ENCODE measurements around the gene ATP9B.

DNA sequence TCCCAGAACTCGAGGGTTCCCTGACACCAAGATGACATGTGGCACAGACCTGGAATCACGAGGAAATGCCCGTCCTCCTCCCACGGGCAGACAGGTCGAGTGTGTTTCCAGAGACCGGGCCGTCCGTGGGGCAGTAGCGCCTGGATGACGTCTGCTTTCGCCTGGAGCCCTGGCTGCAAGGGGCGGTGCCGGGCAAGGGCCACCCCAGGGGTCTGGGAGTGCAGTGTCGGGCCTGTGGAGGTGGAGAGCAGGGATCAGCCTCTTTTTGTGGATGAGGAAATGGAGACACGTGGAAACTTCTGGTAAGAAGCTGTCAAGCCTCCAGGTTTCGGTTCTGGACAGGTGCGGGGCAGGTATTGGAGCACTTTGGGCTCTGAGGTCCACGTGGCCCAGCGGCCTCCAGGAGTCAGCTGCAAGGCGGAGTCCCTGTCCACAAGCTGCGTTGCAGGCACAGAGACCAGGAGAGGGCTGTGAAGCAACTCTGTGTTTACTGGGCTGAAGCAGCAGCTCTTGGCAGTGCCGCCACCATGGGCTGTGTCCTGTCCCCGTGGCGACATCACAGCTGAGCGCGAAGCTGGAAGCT, 352.2 kb downstream of the ATP9B start:
- TF ChIP-seq EZH2 (IDR thresholded peaks at IDR 0.05; ENCODE audit: insufficient read depth, poor library complexity, severe bottlenecking) (no peak), EZH2phosphoT487 (IDR thresholded peaks at IDR 0.05; ENCODE audit: insufficient read depth, low read depth) (no peak)

All from GM23248 (cell line).